HepG2 (cell line): ENCODE measurements around the gene CHMP1A. TPM values are rescaled to one million over a fixed set of nuclear protein-coding genes. Genes with fewer than 3 reads are reported as not detected.

Source experiments
- ARNT2 ChIP-seq: sonication (generic); formaldehyde crosslinking; IDR thresholded peaks from 2 replicates; pipeline ENCODE4 v1.8.0; 2022; ENCODE audit warnings: mild to moderate bottlenecking, low read depth, missing genetic modification reagents, moderate library complexity
- ATF3 ChIP-seq: sonication (generic); formaldehyde crosslinking; IDR thresholded peaks from 2 replicates; pipeline ENCODE4 v1.4.0; 2020; ENCODE audit warnings: missing genetic modification reagents
- FOXK1 ChIP-seq: sonication (generic); formaldehyde crosslinking; IDR thresholded peaks from 2 replicates; pipeline ENCODE4 v1.4.0; 2020; ENCODE audit warnings: low read depth, missing genetic modification reagents, borderline replicate concordance
- IRF9 ChIP-seq: sonication (generic); formaldehyde crosslinking; IDR thresholded peaks from 2 replicates; pipeline ENCODE4 v1.8.0; 2022; ENCODE audit warnings: missing genetic modification reagents, mild to moderate bottlenecking, borderline replicate concordance
- MED8 ChIP-seq: sonication (generic); formaldehyde crosslinking; IDR thresholded peaks from 2 replicates; pipeline ENCODE4 v1.8.1; 2023; ENCODE audit warnings: mild to moderate bottlenecking, missing genetic modification reagents; ENCODE audit not compliant: insufficient replicate concordance
- MYNN ChIP-seq: sonication (generic); formaldehyde crosslinking; IDR thresholded peaks from 2 replicates; pipeline ENCODE4 v1.4.0; 2020; ENCODE audit warnings: mild to moderate bottlenecking, low read depth, missing genetic modification reagents
- NFIC ChIP-seq: IDR thresholded peaks from 2 replicates; pipeline ENCODE4 v1.6.1; 2012; ENCODE audit warnings: mild to moderate bottlenecking, low read length, inconsistent platforms
- RFX5 ChIP-seq: IDR thresholded peaks from 2 replicates; pipeline ENCODE4 v1.6.1; 2011; ENCODE audit warnings: low read depth, low read length, improper control_type of control experiment
- SAFB2 ChIP-seq: sonication (generic); formaldehyde crosslinking; IDR thresholded peaks from 2 replicates; pipeline ENCODE4 v1.5.1; 2020; ENCODE audit warnings: missing genetic modification reagents, low read depth, mild to moderate bottlenecking, borderline replicate concordance
- ZNF230 ChIP-seq: sonication (generic); formaldehyde crosslinking; IDR thresholded peaks from 2 replicates; pipeline ENCODE4 v1.4.0; 2020; ENCODE audit warnings: mild to moderate bottlenecking, missing genetic modification reagents
- ZNF407 ChIP-seq: sonication (generic); formaldehyde crosslinking; IDR thresholded peaks from one replicate; pipeline ENCODE4 v1.5.1; 2020; ENCODE audit warnings: mild to moderate bottlenecking, missing genetic modification reagents; ENCODE audit errors: not compliant biosample characterization
- polyA plus RNA-seq, 8 experiments: library from polyadenylated mRNA; depleted of rRNA in 3 of 8; stranded (reverse) in 7 of 8; unstranded in 1 of 8; fragments of >200 nt; fragmentation: Illumina TruSeq in 4 of 8; extraction: Trizol in 4 of 8; gene quantifications; 2 replicates each; pipeline versions ENCODE4 v1.2.1 to v1.2.3, GENCODE V29; 2011 to 2016; ENCODE audit warnings: low read depth in 4 of 8, missing spikeins in 1 of 8, mixed read lengths in 1 of 8; ENCODE audit not compliant: insufficient read depth in 1 of 8
- total RNA-seq, 5 experiments: library from RNA; depleted of rRNA; stranded (reverse); fragments of >200 nt; fragmentation: Illumina TruSeq; extraction: Trizol; gene quantifications; 2 replicates each; pipeline ENCODE4 v1.2.3, GENCODE V29; 2016; ENCODE audit warnings: low read depth in 1 of 5

Gene CHMP1A
- total and polyA plus RNA-seq, 2 of the 13 experiments (the other 11 are each of a cell fraction or from before 2014, with no cell fraction given): 69.4 to 73.3 TPM

GRCh38 chr16:89695875-89696669 lies 38.6 kb upstream of the CHMP1A start (continued):
- no peak for TF ChIP-seq FOXK1
- TF ChIP-seq MYNN: no peak
- TF ChIP-seq SAFB2 (CRISPR knock-in tag): 0 out of 2 replicates have a peak, but pooled peaks have one; percentile 2
- TF ChIP-seq NFIC: no peak
- TF ChIP-seq IRF9 (CRISPR knock-in tag): peak; percentile 13; the same call in 1 of the 2 replicates
- peak; percentile 11 for TF ChIP-seq ZNF407 (CRISPR knock-in tag)
- no peak for TF ChIP-seq ATF3 (CRISPR knock-in tag)
- TF ChIP-seq ARNT2 (CRISPR knock-in tag): 0 out of 2 replicates have a peak, but pooled peaks have one; percentile 8
- 0 out of 2 replicates have a peak, but pooled peaks have one; percentile 0 for TF ChIP-seq ZNF230
- no peak for TF ChIP-seq MED8 (CRISPR knock-in tag)
- no peak for TF ChIP-seq RFX5
- TF ChIP-seq, all 625 proteins: peak for 18
